K562 (cell line): ENCODE measurements around the gene NCOR2. TPM values are rescaled to one million over a fixed set of nuclear protein-coding genes. Genes with fewer than 3 reads are reported as not detected.
A peak's percentile ranks its signal among the peaks of the same experiment; 100 is the strongest.

Experiments
- BHLHE40 ChIP-seq: IDR thresholded peaks from 2 replicates; pipeline ENCODE4 v1.6.1; 2011; ENCODE audit warnings: low read length, improper control_type of control experiment
- EP400 ChIP-seq: fragments of 450-650 bp; IDR thresholded peaks from 2 replicates; pipeline ENCODE4 v1.6.1; 2017; ENCODE audit warnings: antibody characterized with exemption, mild to moderate bottlenecking, moderate library complexity
- FOXA3 ChIP-seq, 2 experiments: fragments of 450-650 bp in 1 of 2; sonication (generic) in 1 of 2; formaldehyde crosslinking; IDR thresholded peaks in 1 of 2; conservative IDR thresholded peaks in 1 of 2; 2 replicates each; pipeline versions ENCODE4 v1.4.0 to v1.8.0; 2020 to 2022; ENCODE audit warnings: mild to moderate bottlenecking in 2 of 2, missing genetic modification reagents in 1 of 2
- JUN ChIP-seq, 2 experiments: sonication (generic) in 1 of 2; formaldehyde crosslinking in 1 of 2; IDR thresholded peaks; 2 replicates each; pipeline versions ENCODE4 v1.6.1 to v1.8.0; 2012 to 2022; ENCODE audit warnings: borderline replicate concordance in 2 of 2, mild to moderate bottlenecking in 2 of 2, improper control_type of control experiment in 1 of 2, low read depth in 1 of 2, low read length in 1 of 2, missing genetic modification reagents in 1 of 2
- SMARCA4 ChIP-seq: fragments of 450-650 bp; IDR thresholded peaks from 2 replicates; pipeline ENCODE4 v1.6.1; 2016
- SP1 ChIP-seq: sonication (generic); formaldehyde crosslinking; IDR thresholded peaks from 2 replicates; pipeline ENCODE4 v1.8.1; 2022; ENCODE audit warnings: mild to moderate bottlenecking, missing genetic modification reagents
- TBP ChIP-seq: optimal IDR thresholded peaks from 2 replicates; pipeline ENCODE3; 2011; ENCODE audit warnings: low read depth, low read length, improper control_type of control experiment
- ZNF134 ChIP-seq: fragments of 250-450 bp; sonication (Bioruptor Pico); conservative IDR thresholded peaks from 2 replicates; pipeline ENCODE4 v1.4.0; 2020
- ZNF316 ChIP-seq: fragments of 450-650 bp; IDR thresholded peaks from 2 replicates; pipeline ENCODE4 v1.6.1; 2016
- polyA plus RNA-seq, 8 experiments: library from polyadenylated mRNA; depleted of rRNA in 4 of 8; stranded (reverse) in 5 of 8; unstranded in 3 of 8; fragments of >200 nt; fragmentation: Nextera tagmentation in 2 of 8; fragmentation: Illumina TruSeq in 1 of 8; extraction: Ambion mirVana in 2 of 8; extraction: Trizol in 1 of 8; gene quantifications; 2 replicates each; pipeline versions ENCODE4 v1.2.1 to v1.2.3, GENCODE V29; 2011 to 2014; ENCODE audit warnings: inconsistent platforms in 1 of 8, missing spikeins in 1 of 8
- total RNA-seq, 7 experiments: library from RNA; depleted of rRNA in 6 of 7; stranded (reverse); fragments of >200 nt in 6 of 7; fragmentation: Illumina TruSeq in 2 of 7; extraction: Trizol in 2 of 7; gene quantifications; 2 replicates each; pipeline versions ENCODE4 v1.2.1 to v1.2.3, GENCODE V29; 2011 to 2021; ENCODE audit warnings: low replicate concordance in 1 of 7
- TF ChIP-seq, protein P1 (sequence below): fragments of 250-450 bp; sonication (Bioruptor Pico); IDR thresholded peaks from 2 replicates; pipeline ENCODE4 v1.4.0; 2020; ENCODE audit warnings: mild to moderate bottlenecking, moderate library complexity
- TF ChIP-seq, protein P2 (sequence below), 2 experiments: fragments of 450-650 bp; IDR thresholded peaks; 2 replicates each; pipeline ENCODE4 v1.6.1; 2018; ENCODE audit warnings: mild to moderate bottlenecking in 2 of 2, low read depth in 1 of 2; ENCODE audit not compliant: partially characterized antibody in 2 of 2
- TF ChIP-seq, protein P3 (sequence below): sonication (generic); formaldehyde crosslinking; IDR thresholded peaks from 2 replicates; pipeline ENCODE4 v1.9.0; 2022; ENCODE audit warnings: mild to moderate bottlenecking, missing genetic modification reagents
- TF ChIP-seq, protein P4 (sequence below): sonication (generic); formaldehyde crosslinking; IDR thresholded peaks from 2 replicates; pipeline ENCODE4 v1.8.0; 2022; ENCODE audit warnings: mild to moderate bottlenecking, missing genetic modification reagents

The NCOR2 gene
- total and polyA plus RNA-seq, 9 of the 15 experiments (the other 6 are each of a cell fraction or from before 2014, with no cell fraction given) = 0.18 to 126 (median 8.4) TPM

DNA sequence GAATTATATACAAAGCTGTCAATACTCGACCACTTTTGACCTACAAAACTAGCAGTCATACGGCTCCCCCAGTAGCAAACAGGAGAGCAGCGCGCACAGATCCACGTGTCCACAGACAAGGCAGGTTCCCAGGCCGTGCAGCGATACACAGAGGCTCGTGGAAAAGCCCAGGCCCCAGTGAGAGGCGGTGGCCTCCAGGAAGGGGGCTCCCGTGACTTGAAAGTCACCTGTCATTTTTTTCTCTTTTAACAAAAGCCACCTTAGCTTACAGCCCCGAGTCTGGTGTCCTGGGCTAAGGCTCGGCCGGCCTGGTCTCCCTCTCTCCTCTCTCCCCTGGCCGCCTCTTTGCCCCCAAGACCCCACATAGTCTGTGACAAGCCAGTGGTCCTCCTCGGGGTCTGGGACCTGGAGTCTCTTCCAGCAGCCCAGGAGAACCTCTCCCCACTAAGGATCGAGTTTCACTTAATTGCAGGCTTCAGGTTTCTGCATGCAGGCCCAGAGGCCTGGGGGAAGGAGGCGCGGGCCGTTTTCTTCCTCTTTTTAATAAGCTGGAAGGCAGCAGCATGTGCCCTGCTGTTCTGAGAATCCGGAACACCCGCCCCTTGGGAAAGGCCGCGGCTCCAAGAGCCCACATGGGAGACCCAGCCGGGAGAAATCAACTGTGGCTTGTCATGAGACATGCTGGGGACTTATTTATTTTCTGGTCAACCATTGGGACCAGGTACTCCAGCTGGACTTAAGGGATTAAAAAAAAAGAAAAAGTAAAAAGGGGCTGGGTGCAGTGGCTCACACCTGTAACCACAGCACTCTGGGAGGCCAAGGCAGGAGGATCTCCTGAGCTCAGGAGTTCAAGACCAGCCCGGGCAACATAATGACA, 15.9 kb downstream of the NCOR2 start (continued):
- TF ChIP-seq FOXA3 (CRISPR knock-in tag; conservative IDR thresholded peaks at IDR 0.05 in 1 of 2, IDR thresholded peaks at IDR 0.05 in 1 of 2) = 0 out of 4 replicates have a peak, but pooled peaks of 1 of the 2 experiments have one; percentile 34
- no peak for TF ChIP-seq ZNF134 (CRISPR knock-in tag)
- TF ChIP-seq BHLHE40 = peak; percentile 27; the same call in 1 of the 2 replicates
- TF ChIP-seq, protein P1, sequence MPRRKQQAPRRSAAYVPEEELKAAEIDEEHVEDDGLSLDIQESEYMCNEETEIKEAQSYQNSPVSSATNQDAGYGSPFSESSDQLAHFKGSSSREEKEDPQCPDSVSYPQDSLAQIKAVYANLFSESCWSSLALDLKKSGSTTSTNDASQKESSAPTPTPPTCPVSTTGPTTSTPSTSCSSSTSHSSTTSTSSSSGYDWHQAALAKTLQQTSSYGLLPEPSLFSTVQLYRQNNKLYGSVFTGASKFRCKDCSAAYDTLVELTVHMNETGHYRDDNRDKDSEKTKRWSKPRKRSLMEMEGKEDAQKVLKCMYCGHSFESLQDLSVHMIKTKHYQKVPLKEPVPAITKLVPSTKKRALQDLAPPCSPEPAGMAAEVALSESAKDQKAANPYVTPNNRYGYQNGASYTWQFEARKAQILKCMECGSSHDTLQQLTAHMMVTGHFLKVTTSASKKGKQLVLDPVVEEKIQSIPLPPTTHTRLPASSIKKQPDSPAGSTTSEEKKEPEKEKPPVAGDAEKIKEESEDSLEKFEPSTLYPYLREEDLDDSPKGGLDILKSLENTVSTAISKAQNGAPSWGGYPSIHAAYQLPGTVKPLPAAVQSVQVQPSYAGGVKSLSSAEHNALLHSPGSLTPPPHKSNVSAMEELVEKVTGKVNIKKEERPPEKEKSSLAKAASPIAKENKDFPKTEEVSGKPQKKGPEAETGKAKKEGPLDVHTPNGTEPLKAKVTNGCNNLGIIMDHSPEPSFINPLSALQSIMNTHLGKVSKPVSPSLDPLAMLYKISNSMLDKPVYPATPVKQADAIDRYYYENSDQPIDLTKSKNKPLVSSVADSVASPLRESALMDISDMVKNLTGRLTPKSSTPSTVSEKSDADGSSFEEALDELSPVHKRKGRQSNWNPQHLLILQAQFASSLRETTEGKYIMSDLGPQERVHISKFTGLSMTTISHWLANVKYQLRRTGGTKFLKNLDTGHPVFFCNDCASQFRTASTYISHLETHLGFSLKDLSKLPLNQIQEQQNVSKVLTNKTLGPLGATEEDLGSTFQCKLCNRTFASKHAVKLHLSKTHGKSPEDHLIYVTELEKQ (CRISPR knock-in tag) = no peak
- 0 out of 2 replicates have a peak, but pooled peaks have one; percentile 32 for TF ChIP-seq SMARCA4
- TF ChIP-seq ZNF316 = no peak
- peak; percentile 49 for TF ChIP-seq TBP
- peak; percentile 65 for TF ChIP-seq EP400
- peak; percentile 8; the same call in 1 of the 2 replicates for TF ChIP-seq JUN (IDR thresholded peaks at IDR 0.05; ENCODE audit: borderline replicate concordance, low read depth, low read length)
- TF ChIP-seq JUN (CRISPR knock-in tag; IDR thresholded peaks at IDR 0.05; ENCODE audit: borderline replicate concordance) = no peak
- TF ChIP-seq, protein P2, sequence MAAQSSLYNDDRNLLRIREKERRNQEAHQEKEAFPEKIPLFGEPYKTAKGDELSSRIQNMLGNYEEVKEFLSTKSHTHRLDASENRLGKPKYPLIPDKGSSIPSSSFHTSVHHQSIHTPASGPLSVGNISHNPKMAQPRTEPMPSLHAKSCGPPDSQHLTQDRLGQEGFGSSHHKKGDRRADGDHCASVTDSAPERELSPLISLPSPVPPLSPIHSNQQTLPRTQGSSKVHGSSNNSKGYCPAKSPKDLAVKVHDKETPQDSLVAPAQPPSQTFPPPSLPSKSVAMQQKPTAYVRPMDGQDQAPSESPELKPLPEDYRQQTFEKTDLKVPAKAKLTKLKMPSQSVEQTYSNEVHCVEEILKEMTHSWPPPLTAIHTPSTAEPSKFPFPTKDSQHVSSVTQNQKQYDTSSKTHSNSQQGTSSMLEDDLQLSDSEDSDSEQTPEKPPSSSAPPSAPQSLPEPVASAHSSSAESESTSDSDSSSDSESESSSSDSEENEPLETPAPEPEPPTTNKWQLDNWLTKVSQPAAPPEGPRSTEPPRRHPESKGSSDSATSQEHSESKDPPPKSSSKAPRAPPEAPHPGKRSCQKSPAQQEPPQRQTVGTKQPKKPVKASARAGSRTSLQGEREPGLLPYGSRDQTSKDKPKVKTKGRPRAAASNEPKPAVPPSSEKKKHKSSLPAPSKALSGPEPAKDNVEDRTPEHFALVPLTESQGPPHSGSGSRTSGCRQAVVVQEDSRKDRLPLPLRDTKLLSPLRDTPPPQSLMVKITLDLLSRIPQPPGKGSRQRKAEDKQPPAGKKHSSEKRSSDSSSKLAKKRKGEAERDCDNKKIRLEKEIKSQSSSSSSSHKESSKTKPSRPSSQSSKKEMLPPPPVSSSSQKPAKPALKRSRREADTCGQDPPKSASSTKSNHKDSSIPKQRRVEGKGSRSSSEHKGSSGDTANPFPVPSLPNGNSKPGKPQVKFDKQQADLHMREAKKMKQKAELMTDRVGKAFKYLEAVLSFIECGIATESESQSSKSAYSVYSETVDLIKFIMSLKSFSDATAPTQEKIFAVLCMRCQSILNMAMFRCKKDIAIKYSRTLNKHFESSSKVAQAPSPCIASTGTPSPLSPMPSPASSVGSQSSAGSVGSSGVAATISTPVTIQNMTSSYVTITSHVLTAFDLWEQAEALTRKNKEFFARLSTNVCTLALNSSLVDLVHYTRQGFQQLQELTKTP (IDR thresholded peaks at IDR 0.05; ENCODE audit: low read depth in 1 of 2, partially characterized antibody in 2 of 2) = peak in 1 of 2 experiments; percentile 38
- TF ChIP-seq, protein P3, sequence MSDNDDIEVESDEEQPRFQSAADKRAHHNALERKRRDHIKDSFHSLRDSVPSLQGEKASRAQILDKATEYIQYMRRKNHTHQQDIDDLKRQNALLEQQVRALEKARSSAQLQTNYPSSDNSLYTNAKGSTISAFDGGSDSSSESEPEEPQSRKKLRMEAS (CRISPR knock-in tag) = peak; percentile 61; the same call in 1 of the 2 replicates
- TF ChIP-seq, protein P4, sequence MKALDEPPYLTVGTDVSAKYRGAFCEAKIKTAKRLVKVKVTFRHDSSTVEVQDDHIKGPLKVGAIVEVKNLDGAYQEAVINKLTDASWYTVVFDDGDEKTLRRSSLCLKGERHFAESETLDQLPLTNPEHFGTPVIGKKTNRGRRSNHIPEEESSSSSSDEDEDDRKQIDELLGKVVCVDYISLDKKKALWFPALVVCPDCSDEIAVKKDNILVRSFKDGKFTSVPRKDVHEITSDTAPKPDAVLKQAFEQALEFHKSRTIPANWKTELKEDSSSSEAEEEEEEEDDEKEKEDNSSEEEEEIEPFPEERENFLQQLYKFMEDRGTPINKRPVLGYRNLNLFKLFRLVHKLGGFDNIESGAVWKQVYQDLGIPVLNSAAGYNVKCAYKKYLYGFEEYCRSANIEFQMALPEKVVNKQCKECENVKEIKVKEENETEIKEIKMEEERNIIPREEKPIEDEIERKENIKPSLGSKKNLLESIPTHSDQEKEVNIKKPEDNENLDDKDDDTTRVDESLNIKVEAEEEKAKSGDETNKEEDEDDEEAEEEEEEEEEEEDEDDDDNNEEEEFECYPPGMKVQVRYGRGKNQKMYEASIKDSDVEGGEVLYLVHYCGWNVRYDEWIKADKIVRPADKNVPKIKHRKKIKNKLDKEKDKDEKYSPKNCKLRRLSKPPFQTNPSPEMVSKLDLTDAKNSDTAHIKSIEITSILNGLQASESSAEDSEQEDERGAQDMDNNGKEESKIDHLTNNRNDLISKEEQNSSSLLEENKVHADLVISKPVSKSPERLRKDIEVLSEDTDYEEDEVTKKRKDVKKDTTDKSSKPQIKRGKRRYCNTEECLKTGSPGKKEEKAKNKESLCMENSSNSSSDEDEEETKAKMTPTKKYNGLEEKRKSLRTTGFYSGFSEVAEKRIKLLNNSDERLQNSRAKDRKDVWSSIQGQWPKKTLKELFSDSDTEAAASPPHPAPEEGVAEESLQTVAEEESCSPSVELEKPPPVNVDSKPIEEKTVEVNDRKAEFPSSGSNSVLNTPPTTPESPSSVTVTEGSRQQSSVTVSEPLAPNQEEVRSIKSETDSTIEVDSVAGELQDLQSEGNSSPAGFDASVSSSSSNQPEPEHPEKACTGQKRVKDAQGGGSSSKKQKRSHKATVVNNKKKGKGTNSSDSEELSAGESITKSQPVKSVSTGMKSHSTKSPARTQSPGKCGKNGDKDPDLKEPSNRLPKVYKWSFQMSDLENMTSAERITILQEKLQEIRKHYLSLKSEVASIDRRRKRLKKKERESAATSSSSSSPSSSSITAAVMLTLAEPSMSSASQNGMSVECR (CRISPR knock-in tag) = 0 out of 2 replicates have a peak, but pooled peaks have one; percentile 45
- no peak for TF ChIP-seq SP1 (CRISPR knock-in tag)
